Ascending aorta (tissue), 2 donors: ENCODE data around the gene STK39. TPM values are rescaled to one million over a fixed set of nuclear protein-coding genes. Genes with fewer than 3 reads are reported as not detected.

ENCODE experiments used
- DNase-seq, 2 donors: peaks; one replicate each; pipeline ENCODE4 v3.0.0-alpha.2; 2019; ENCODE audit warnings: low spot score in 2 of 2
- H3K27ac ChIP-seq, 2 donors: fragments of 200-600 bp; sonication (generic); one replicate each; pipeline ENCODE4 v1.5.1; 2016 to 2017; ENCODE audit warnings: mild to moderate bottlenecking in 1 of 2
- H3K27me3 ChIP-seq: fragments of 200-600 bp; sonication (generic); one replicate; pipeline ENCODE4 v1.5.1; 2017
- H3K36me3 ChIP-seq, 2 donors: fragments of 200-600 bp; sonication (generic); one replicate each; pipeline ENCODE4 v1.5.1; 2016
- H3K4me1 ChIP-seq, 2 donors: fragments of 200-600 bp; sonication (generic); one replicate each; pipeline ENCODE4 v1.5.1; 2016 to 2017; ENCODE audit warnings: mild to moderate bottlenecking in 1 of 2
- H3K4me3 ChIP-seq, 2 donors: fragments of 200-600 bp; sonication (generic); one replicate each; pipeline ENCODE4 v1.5.1; 2016 to 2017; ENCODE audit warnings: mild to moderate bottlenecking in 1 of 2
- H3K9me3 ChIP-seq, 2 donors: fragments of 200-600 bp; sonication (generic); one replicate each; pipeline ENCODE4 v1.5.1; 2016
- CTCF ChIP-seq, 3 experiments: fragments of 200-600 bp in 2 of 3; fragments of 450-650 bp in 1 of 3; sonication (generic) in 2 of 3; IDR thresholded peaks; one replicate each; pipeline ENCODE4 v1.5.1; 2016 to 2019; ENCODE audit warnings: antibody characterized with exemption in 3 of 3, mild to moderate bottlenecking in 1 of 3, moderate library complexity in 1 of 3
- intact Hi-C: fragments of 100-400 bp; cut with DNase I; formaldehyde crosslinking; loops from one replicate; pipeline ENCODE4 v1.15.1; 2023
- total RNA-seq: library from RNA; depleted of rRNA; stranded (reverse); fragments of >200 nt; gene quantifications from one replicate; pipeline ENCODE4 v1.1.0, GENCODE V29; 2016

STK39 gene
- total RNA-seq, 1 donor from 2014 or later = 7.5 TPM

- intact Hi-C loops = no loop called here
- peaks cover 0 to 8% of the 10 kb centered on the region in 2 donors for H3K4me1 ChIP-seq
- no peaks in the 10 kb centered on the region for H3K9me3 ChIP-seq
- H3K27ac ChIP-seq = no peak overlapping the region
- no peaks in the 10 kb centered on the region for H3K36me3 ChIP-seq
- H3K4me3 ChIP-seq = no peak overlapping the region
- TF ChIP-seq CTCF (IDR thresholded peaks at IDR 0.05) = no peak
- no peak for DNase-seq
- H3K27me3 ChIP-seq = no peaks in the 10 kb centered on the region
Measured at GRCh38 chr2:168185583-168186274, 61.7 kb downstream of the STK39 start.

DNA sequence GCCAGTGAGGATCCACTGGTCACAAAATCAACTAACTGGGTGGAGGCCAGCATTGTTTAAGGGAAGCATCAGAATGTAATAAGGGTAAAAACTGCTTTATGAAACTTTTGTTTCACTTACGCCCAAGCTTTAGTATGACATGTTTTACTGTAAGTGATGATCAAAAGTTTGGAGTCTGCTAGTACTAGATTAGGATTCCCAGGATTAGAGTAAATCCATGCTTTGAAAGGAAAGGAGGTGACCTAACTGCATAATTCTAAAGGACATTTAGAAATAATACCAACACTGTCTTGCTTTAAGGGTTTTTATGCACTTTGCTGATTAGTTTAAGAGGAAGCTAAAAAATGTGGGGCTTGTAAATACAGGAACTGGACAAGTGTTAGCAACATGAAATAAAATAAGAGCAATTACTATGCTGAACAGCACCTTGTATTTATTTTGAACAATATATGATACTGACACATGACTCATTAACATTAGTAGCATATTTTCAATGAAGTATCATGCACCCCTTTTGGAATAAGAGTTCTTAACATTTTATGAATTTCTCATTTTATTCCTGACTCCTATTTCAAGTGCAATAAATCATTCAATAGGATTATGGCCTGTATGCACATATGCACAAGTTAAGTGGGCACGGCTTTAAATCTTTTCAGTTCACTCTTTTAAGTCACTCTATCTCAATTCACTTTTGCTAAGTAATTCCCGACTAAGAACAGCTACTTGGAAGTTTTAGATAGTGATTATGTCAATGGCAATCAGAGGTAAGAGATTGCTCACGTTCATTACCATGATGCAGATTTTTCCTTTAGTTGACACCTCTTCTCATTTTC is 62.5 kb downstream of the STK39 start:
- no peaks in the 10 kb centered on the region for H3K27me3 ChIP-seq
- peaks cover 0 to 8% of the 10 kb centered on the region in 2 donors for H3K4me1 ChIP-seq
- intact Hi-C loops = no loop called here
- no peak for TF ChIP-seq CTCF (IDR thresholded peaks at IDR 0.05)
- H3K4me3 ChIP-seq = no peak overlapping the region
- no peak for DNase-seq
- H3K9me3 ChIP-seq = no peaks in the 10 kb centered on the region
- H3K36me3 ChIP-seq = no peaks in the 10 kb centered on the region
- no peak overlapping the region for H3K27ac ChIP-seq

- no peaks in the 10 kb centered on the region for H3K36me3 ChIP-seq
- no peak overlapping the region for H3K27ac ChIP-seq
- no peak for TF ChIP-seq CTCF (IDR thresholded peaks at IDR 0.05)
- H3K27me3 ChIP-seq = no peaks in the 10 kb centered on the region
- H3K9me3 ChIP-seq = no peaks in the 10 kb centered on the region
- H3K4me1 ChIP-seq = peaks cover 0 to 8% of the 10 kb centered on the region in 2 donors
- intact Hi-C loops = no loop called here
- no peak overlapping the region for H3K4me3 ChIP-seq
- DNase-seq = no peak
Measured at GRCh38 chr2:168183308-168183997, 63.9 kb downstream of the STK39 start.

GRCh38 chr2:168182550-168183249 is 64.7 kb downstream of the STK39 start:
- intact Hi-C loops = no loop called here
- Histone ChIP-seq H3K36me3 (no peaks in the 10 kb centered on the region), H3K27ac (no peak overlapping the region), H3K9me3 (no peaks in the 10 kb centered on the region), H3K4me1 (peaks cover 0 to 8% of the 10 kb centered on the region in 2 donors), H3K27me3 (no peaks in the 10 kb centered on the region), H3K4me3 (no peak overlapping the region)
- no peak for DNase-seq
- TF ChIP-seq CTCF (IDR thresholded peaks at IDR 0.05) = no peak

GRCh38 chr2:168181825-168182224 is 65.6 kb downstream of the STK39 start:
- Histone ChIP-seq H3K4me1 (peaks cover 0 to 8% of the 10 kb centered on the region in 2 donors), H3K27ac (no peak overlapping the region), H3K9me3 (no peaks in the 10 kb centered on the region), H3K36me3 (no peaks in the 10 kb centered on the region), H3K27me3 (no peaks in the 10 kb centered on the region), H3K4me3 (no peak overlapping the region)
- DNase-seq = no peak
- TF ChIP-seq CTCF (IDR thresholded peaks at IDR 0.05) = no peak
- intact Hi-C loops = no loop called here
